HepG2 (cell line): ENCODE results near the gene RNU6-8. TPM values are rescaled to one million over a fixed set of nuclear protein-coding genes. Genes with fewer than 3 reads are reported as not detected.

Experiments used
- ATAC-seq: fragments of 200-7000 bp; cut with Tn5 transposase; 3 replicates; pipeline ENCODE4 v1.9.1; 2020; ENCODE audit warnings: mild to moderate bottlenecking, moderate library complexity
- BruUV-seq: library from RNA; stranded (reverse); fragments of 400-500 nt; replicated peaks from 2 replicates; lab custom pipeline; 2021; lab: Mats Ljungman, UMichigan
- CTCF ChIA-PET: fragments of 300-600 bp; formaldehyde crosslinking; extraction: SDS; loops from one replicate; lab custom pipeline; 2021; ENCODE audit warnings: low total read pairs, inconsistent platforms, low intra/inter-chr PET ratio; lab: Yijun Ruan, JAX
- POLR2A ChIA-PET: fragments of 350-600 bp; sonication (Branson Sonifier 250); formaldehyde crosslinking; loops from one replicate; lab custom pipeline; 2020; ENCODE audit warnings: antibody characterized with exemption, inconsistent platforms; lab: Yijun Ruan, JAX
- DNase-seq: peaks from one replicate; pipeline ENCODE4 v3.0.0-alpha.2; 2015; ENCODE audit warnings: low spot score
- FAIRE-seq: peaks from 3 replicates; lab custom pipeline; 2011; peaks lifted over from hg19 to GRCh38; lab: Jason Lieb, UNC
- H2AFZ ChIP-seq: one replicate; pipeline ENCODE4 v1.6.1; 2011; ENCODE audit warnings: low read length, inconsistent platforms
- H3K27ac ChIP-seq: fragments of 300-600 bp; 3 replicates; pipeline ENCODE4 v1.8.0; 2011; ENCODE audit warnings: mixed run types, mild to moderate bottlenecking, mixed read lengths, low read length, inconsistent platforms; ENCODE audit not compliant: insufficient read depth; ENCODE audit errors: extremely low read length
- H3K27me3 ChIP-seq, 2 experiments: fragments of 200-600 bp in 1 of 2; 2 replicates in 1 of 2; 3 replicates in 1 of 2; pipeline versions ENCODE4 v1.6.0 to v1.8.0; 2011; ENCODE audit warnings: low read length in 2 of 2, mild to moderate bottlenecking in 2 of 2, moderate library complexity in 2 of 2, inconsistent platforms in 1 of 2; ENCODE audit not compliant: insufficient read depth in 2 of 2, control insufficient read depth in 1 of 2
- H3K36me3 ChIP-seq, 2 experiments: fragments of 200-600 bp in 1 of 2; replicated peaks in 1 of 2; 2 replicates in 1 of 2; 3 replicates in 1 of 2; pipeline versions ENCODE4 v1.5.1 to v1.8.0; 2011; ENCODE audit warnings: low read length in 2 of 2, inconsistent platforms in 1 of 2; ENCODE audit not compliant: insufficient read depth in 2 of 2, control insufficient read depth in 1 of 2
- H3K4me1 ChIP-seq: 2 replicates; pipeline ENCODE4 v1.5.1; 2012; ENCODE audit warnings: low read length, inconsistent platforms; ENCODE audit not compliant: insufficient read depth
- H3K4me2 ChIP-seq: 2 replicates; pipeline ENCODE4 v1.6.0; 2011; ENCODE audit warnings: low read depth, low read length, inconsistent platforms
- H3K4me3 ChIP-seq, 3 experiments: fragments of 200-600 bp in 1 of 3; sonication (generic), shearing (Covaris generic) in 1 of 3; replicated peaks in 1 of 3; 2 replicates each; pipeline ENCODE4 v1.5.1; 2011 to 2016; ENCODE audit warnings: low read length in 3 of 3, inconsistent platforms in 2 of 3, low read depth in 2 of 3, mild to moderate bottlenecking in 2 of 3, control low read depth in 1 of 3, mixed read lengths in 1 of 3; ENCODE audit not compliant: insufficient read depth in 1 of 3
- H3K79me2 ChIP-seq: one replicate; pipeline ENCODE4 v1.6.1; 2011; ENCODE audit warnings: low read length, inconsistent platforms; ENCODE audit not compliant: insufficient read depth
- H3K9ac ChIP-seq: 2 replicates; pipeline ENCODE4 v1.6.0; 2011; ENCODE audit warnings: mild to moderate bottlenecking, low read depth, low read length, inconsistent platforms; ENCODE audit not compliant: insufficient read depth
- H3K9me3 ChIP-seq: 2 replicates; pipeline ENCODE4 v1.5.1; 2012; ENCODE audit warnings: mild to moderate bottlenecking, low read length
- H4K20me1 ChIP-seq: 2 replicates; pipeline ENCODE4 v1.6.0; 2011; ENCODE audit warnings: inconsistent platforms, mild to moderate bottlenecking, low read length, moderate library complexity; ENCODE audit not compliant: insufficient read depth
- CREB1 ChIP-seq, 2 experiments: fragments of 450-650 bp in 1 of 2; IDR thresholded peaks; 2 replicates each; pipeline ENCODE4 v1.6.1; 2016 to 2017; ENCODE audit warnings: control low read depth in 1 of 2, mild to moderate bottlenecking in 1 of 2, missing compliant biosample characterization in 1 of 2, missing genetic modification characterization in 1 of 2
- ESRRA ChIP-seq: sonication (generic); formaldehyde crosslinking; IDR thresholded peaks from 2 replicates; pipeline ENCODE4 v1.5.1; 2020; ENCODE audit warnings: mild to moderate bottlenecking, low read depth, missing genetic modification reagents
- NFATC3 ChIP-seq: sonication (generic); formaldehyde crosslinking; IDR thresholded peaks from 2 replicates; pipeline ENCODE4 v1.5.1; 2020; ENCODE audit warnings: mild to moderate bottlenecking, missing genetic modification reagents
- NR0B2 ChIP-seq: sonication (generic); formaldehyde crosslinking; IDR thresholded peaks from 2 replicates; pipeline ENCODE4 v1.4.0; 2020; ENCODE audit warnings: mild to moderate bottlenecking, missing genetic modification reagents
- SP1 ChIP-seq, 2 experiments: fragments of 450-650 bp in 1 of 2; sonication (generic) in 1 of 2; formaldehyde crosslinking in 1 of 2; IDR thresholded peaks; 2 replicates each; pipeline versions ENCODE4 v1.4.0 to v1.6.1; 2016 to 2020; ENCODE audit warnings: missing genetic modification reagents in 1 of 2
- TFDP1 ChIP-seq: IDR thresholded peaks from 2 replicates; pipeline ENCODE4 v1.6.1; 2016; ENCODE audit warnings: missing compliant biosample characterization, missing genetic modification reagents, borderline replicate concordance
- THAP7 ChIP-seq: sonication (generic); formaldehyde crosslinking; IDR thresholded peaks from 2 replicates; pipeline ENCODE4 v1.8.1; 2023; ENCODE audit warnings: mild to moderate bottlenecking, missing genetic modification reagents
- ZNF143 ChIP-seq: sonication (generic); formaldehyde crosslinking; IDR thresholded peaks from 2 replicates; pipeline ENCODE4 v1.4.0; 2020; ENCODE audit warnings: missing genetic modification reagents
- ZNF276 ChIP-seq: sonication (generic); formaldehyde crosslinking; IDR thresholded peaks from 2 replicates; pipeline ENCODE4 v1.4.0; 2020; ENCODE audit warnings: mild to moderate bottlenecking, low read depth, missing genetic modification reagents
- ZNF709 ChIP-seq: sonication (generic); formaldehyde crosslinking; IDR thresholded peaks from 2 replicates; pipeline ENCODE4 v1.5.0; 2020; ENCODE audit warnings: mild to moderate bottlenecking, missing genetic modification reagents
- ZNF878 ChIP-seq: sonication (generic); formaldehyde crosslinking; IDR thresholded peaks from 2 replicates; pipeline ENCODE4 v1.8.1; 2023; ENCODE audit warnings: mild to moderate bottlenecking, missing genetic modification reagents, moderate library complexity
- WGBS: methylation state at CpG from one replicate; pipeline ENCODE4 v1.1.6; 2017; ENCODE audit warnings: low lambda C conversion rate; 5-methylcytosine and 5-hydroxymethylcytosine counted together
- in situ Hi-C: cut with HindIII; loops from 2 replicates; pipeline ENCODE4 v1.10.0; 2017; ENCODE audit warnings: low pct_unique_long_range_greater_than_20kb; ENCODE audit not compliant: extremely low pct_ligation_motif_present
- intact Hi-C: fragments of 100-400 bp; cut with micrococcal nuclease; formaldehyde crosslinking; loops from one replicate; pipeline ENCODE4 v1.10.0; 2022; ENCODE audit not compliant: unreplicated experiment
- polyA plus RNA-seq, 8 experiments: library from polyadenylated mRNA; depleted of rRNA in 3 of 8; stranded (reverse) in 7 of 8; unstranded in 1 of 8; fragments of >200 nt; fragmentation: Illumina TruSeq in 4 of 8; extraction: Trizol in 4 of 8; gene quantifications; 2 replicates each; pipeline versions ENCODE4 v1.2.1 to v1.2.3, GENCODE V29; 2011 to 2016; ENCODE audit warnings: low read depth in 4 of 8, missing spikeins in 1 of 8, mixed read lengths in 1 of 8; ENCODE audit not compliant: insufficient read depth in 1 of 8
- total RNA-seq, 5 experiments: library from RNA; depleted of rRNA; stranded (reverse); fragments of >200 nt; fragmentation: Illumina TruSeq; extraction: Trizol; gene quantifications; 2 replicates each; pipeline ENCODE4 v1.2.3, GENCODE V29; 2016; ENCODE audit warnings: low read depth in 1 of 5

RNU6-8 gene
- total and polyA plus RNA-seq, 2 of the 13 experiments (the other 11 are each of a cell fraction or from before 2014, with no cell fraction given) = under 0.01 TPM; not detected in 1

GRCh38 chr14:32192712-32193373 lies 10.2 kb downstream of the RNU6-8 start (continued):
- TF ChIP-seq SP1 (IDR thresholded peaks at IDR 0.05) (no peak), SP1 (CRISPR knock-in tag; IDR thresholded peaks at IDR 0.05) (no peak), NR0B2 (no peak), CREB1 (IDR thresholded peaks at IDR 0.05) (no peak), CREB1 (CRISPR knock-in tag; IDR thresholded peaks at IDR 0.05) (no peak), ZNF709 (no peak), ZNF143 (CRISPR knock-in tag) (no peak), NFATC3 (CRISPR knock-in tag) (no peak)

- Histone ChIP-seq H3K79me2 (no peaks in the 10 kb centered on the region), H3K4me3 (no peak overlapping the region)
- TF ChIP-seq TFDP1 (CRISPR knock-in tag) = no peak
- TF ChIP-seq ZNF276 (CRISPR knock-in tag) = no peak
- no peak for TF ChIP-seq ZNF878 (CRISPR knock-in tag)
- TF ChIP-seq THAP7 = no peak
- TF ChIP-seq ESRRA (CRISPR knock-in tag) = no peak
- TF ChIP-seq, all 625 proteins: peak for 0
- POLR2A ChIA-PET = no interaction called here
- in situ Hi-C loops (no loop called here), intact Hi-C loops (no loop called here)
- Histone ChIP-seq H3K9me3 (0 out of 2 replicates have a peak, but pooled peaks cover under 1% of the 10 kb centered on the region), H3K9ac (no peak overlapping the region), H2AFZ (no peak overlapping the region), H3K4me1 (no peaks in the 10 kb centered on the region), H3K27me3 (no peaks in the 10 kb centered on the region), H3K4me2 (no peak overlapping the region), H4K20me1 (no peaks in the 10 kb centered on the region), H3K36me3 (no peaks in the 10 kb centered on the region), H3K27ac (no peak overlapping the region)
- no TSS peak for BruUV-seq
- 11% methylated on average over 3 of the region's 3 CpGs for WGBS
- ATAC-seq (no peak), FAIRE-seq (no peak), DNase-seq (no peak)
- CTCF ChIA-PET = no interaction called here
Measured at GRCh38 chr14:32190673-32191072, 12.4 kb downstream of the RNU6-8 start.
